ENCODE data around the gene YIPF3.
A peak's percentile ranks its signal among the peaks of the same experiment; 100 is the strongest.
"Not testable (repeated sequence)": the region's sequence is repeated elsewhere in the genome, so short reads cannot be mapped to it uniquely, and the experiment has no call there.

YIPF3 gene

DNA sequence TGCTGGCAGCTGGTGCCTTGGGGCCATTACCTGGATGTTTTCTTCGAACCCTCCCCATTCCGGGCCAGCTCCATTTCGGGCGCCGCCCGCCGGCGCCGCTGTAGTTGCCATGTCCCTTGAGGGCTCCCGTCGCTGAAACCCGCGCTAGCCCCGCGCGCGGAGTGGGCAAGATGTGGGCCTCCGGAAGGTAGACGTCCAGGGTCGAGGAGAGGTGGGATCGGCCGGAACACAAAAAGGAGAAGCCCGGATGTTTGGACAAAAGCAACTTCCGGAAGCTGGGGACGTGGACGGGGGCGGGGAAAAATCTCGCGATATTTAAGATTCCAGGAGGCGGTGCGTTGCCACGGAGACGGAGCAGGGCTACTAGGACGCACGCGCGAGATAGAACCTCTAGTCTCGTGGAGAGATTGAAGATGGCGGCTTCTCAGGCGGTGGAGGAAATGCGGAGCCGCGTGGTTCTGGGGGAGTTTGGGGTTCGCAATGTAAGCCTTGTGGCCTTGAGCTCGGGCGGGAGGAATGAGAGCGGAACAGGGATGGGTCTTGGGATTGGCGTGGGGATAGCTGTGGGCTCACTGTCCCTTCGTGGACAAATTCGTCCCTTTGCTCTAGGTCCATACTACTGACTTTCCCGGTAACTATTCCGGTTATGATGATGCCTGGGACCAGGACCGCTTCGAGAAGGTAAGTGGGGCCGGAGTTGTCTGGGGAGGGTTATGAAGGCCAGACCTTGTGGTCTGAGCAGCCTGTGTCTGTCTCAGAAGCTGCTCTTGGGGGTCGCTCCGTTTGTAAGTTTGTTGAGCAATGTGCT, at the start of gene YIPF3, which contains the start of gene POLR1C:
Gene YIPF3 (minus strand): TSS at position 230 of the 808 bp plus-strand sequence. CDS start 119 bp downstream, at position 111.
Gene POLR1C (plus strand): TSS at position 393 of the 808 bp plus-strand sequence. CDS start 21 bp downstream, at position 414.
- Histone ChIP-seq H3K4me1 (ENCODE audit: insufficient read depth, low read length) (peaks cover 33% of the 10 kb centered on the region), H3K4me3 (ENCODE audit: low read depth in 1 of 2, low read length in 2 of 2) (peak within 1 kb of the TSS; percentile 97 to 98), H3K9me3 (ENCODE audit: low read length) (no peaks in the 10 kb centered on the region), H3K36me3 (ENCODE audit: insufficient read depth, low read length) (peaks cover 63% of the 10 kb centered on the region), H3K27ac (ENCODE audit: low read depth, low read length) (peak within 1 kb of the TSS; percentile 95), H3K27me3 (ENCODE audit: control insufficient read depth in 1 of 2, insufficient read depth in 2 of 2, low read length in 2 of 2) (no peaks in the 10 kb centered on the region), H3K9ac (ENCODE audit: low read length) (peak within 1 kb of the TSS; percentile 98)

DNA sequence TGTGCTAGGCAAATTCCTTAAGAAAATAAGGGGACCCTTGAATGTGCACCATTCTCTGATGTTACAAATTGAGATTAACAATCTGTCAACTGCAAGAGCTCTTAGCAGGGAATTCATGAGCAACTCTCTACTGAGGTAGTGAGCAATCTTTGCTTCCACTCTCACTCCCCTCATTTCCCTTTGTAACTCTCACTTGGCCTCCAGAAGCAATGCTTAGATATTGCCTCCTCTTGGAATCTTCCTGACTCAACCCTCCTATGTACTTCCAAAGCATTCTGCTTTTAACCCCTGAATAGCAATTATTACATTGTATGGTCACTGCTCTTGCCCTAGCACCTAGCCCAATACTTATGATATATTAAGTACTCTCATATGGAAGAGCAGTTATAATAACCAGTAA, 42.6 kb upstream of the YIPF3 start:
- Histone ChIP-seq H3K9ac (ENCODE audit: low read length) (no peak overlapping the region), H3K36me3 (ENCODE audit: insufficient read depth, low read length) (peaks cover 55% of the 10 kb centered on the region), H3K27ac (ENCODE audit: low read depth, low read length) (no peak overlapping the region), H3K4me3 (ENCODE audit: low read depth in 1 of 2, low read length in 2 of 2) (no peak overlapping the region), H3K9me3 (ENCODE audit: low read length) (no peaks in the 10 kb centered on the region), H3K4me1 (ENCODE audit: insufficient read depth, low read length) (no peaks in the 10 kb centered on the region), H3K27me3 (ENCODE audit: control insufficient read depth in 1 of 2, insufficient read depth in 2 of 2, low read length in 2 of 2) (no peaks in the 10 kb centered on the region)

GRCh38 chr6:43557620-43558019, 40.9 kb upstream of the YIPF3 start:
- not testable (repeated sequence) for H3K27me3 ChIP-seq (ENCODE audit: control insufficient read depth in 1 of 2, insufficient read depth in 2 of 2, low read length in 2 of 2); H3K4me1 ChIP-seq (ENCODE audit: insufficient read depth, low read length); H3K4me3 ChIP-seq (ENCODE audit: low read depth in 1 of 2, low read length in 2 of 2); H3K9ac ChIP-seq (ENCODE audit: low read length); H3K27ac ChIP-seq (ENCODE audit: low read depth, low read length); H3K9me3 ChIP-seq (ENCODE audit: low read length)
- H3K36me3 ChIP-seq (ENCODE audit: insufficient read depth, low read length): peaks cover 56% of the 10 kb centered on the region

DNA sequence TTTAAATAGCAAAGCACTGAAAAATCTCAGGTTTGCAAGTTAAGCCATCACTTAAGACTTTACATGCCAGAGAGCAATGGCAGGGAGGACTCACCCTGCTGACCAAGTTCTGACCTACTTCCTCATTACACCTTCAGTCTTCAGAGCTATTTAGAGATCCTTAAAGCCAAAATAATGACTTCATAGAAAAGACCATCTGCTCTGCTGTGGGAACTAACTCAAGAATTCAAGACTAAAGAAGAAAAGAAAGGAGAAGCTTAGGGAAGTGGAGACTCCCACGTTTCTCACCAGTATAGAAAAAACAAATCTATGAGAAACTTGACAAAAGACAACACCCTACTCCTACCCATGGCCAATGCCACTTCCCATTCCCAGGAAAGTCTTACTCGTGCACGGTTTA, 30.5 kb upstream of the YIPF3 start:
- peaks cover 60% of the 10 kb centered on the region for H3K36me3 ChIP-seq (ENCODE audit: insufficient read depth, low read length)

DNA sequence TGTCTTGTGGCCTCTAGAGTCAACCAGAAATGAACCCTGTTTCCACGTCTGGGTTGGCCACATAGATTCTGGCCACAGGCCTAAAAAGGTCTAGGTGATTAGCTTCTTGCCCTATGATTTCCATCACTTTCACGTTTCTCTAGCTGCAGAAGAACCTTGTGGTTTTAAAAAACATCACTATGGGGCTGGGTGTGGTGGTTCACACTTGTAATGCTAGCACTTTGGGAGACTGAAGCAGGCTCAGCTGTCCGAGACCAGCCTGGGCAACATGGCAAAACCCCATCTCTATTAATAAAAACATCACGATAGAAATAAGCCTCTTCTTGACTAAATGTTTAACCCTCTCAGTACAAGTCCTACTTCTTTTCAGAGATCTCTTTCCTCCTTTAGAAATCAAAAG, 27.7 kb upstream of the YIPF3 start:
- H3K36me3 ChIP-seq (ENCODE audit: insufficient read depth, low read length): peaks cover 34% of the 10 kb centered on the region
- H3K27me3 ChIP-seq (ENCODE audit: control insufficient read depth in 1 of 2, insufficient read depth in 2 of 2, low read length in 2 of 2): no peaks in the 10 kb centered on the region
- no peak overlapping the region for H3K27ac ChIP-seq (ENCODE audit: low read depth, low read length)
- H3K4me3 ChIP-seq (ENCODE audit: low read depth in 1 of 2, low read length in 2 of 2): no peak overlapping the region
- no peaks in the 10 kb centered on the region for H3K9me3 ChIP-seq (ENCODE audit: low read length)
- no peaks in the 10 kb centered on the region for H3K4me1 ChIP-seq (ENCODE audit: insufficient read depth, low read length)
- no peak overlapping the region for H3K9ac ChIP-seq (ENCODE audit: low read length)

More for the DNA sequence above, 30.5 kb upstream of the YIPF3 start:
- Histone ChIP-seq H3K9me3 (ENCODE audit: low read length) (no peaks in the 10 kb centered on the region), H3K4me1 (ENCODE audit: insufficient read depth, low read length) (no peaks in the 10 kb centered on the region), H3K27me3 (ENCODE audit: control insufficient read depth in 1 of 2, insufficient read depth in 2 of 2, low read length in 2 of 2) (no peaks in the 10 kb centered on the region), H3K27ac (ENCODE audit: low read depth, low read length) (no peak overlapping the region), H3K9ac (ENCODE audit: low read length) (no peak overlapping the region), H3K4me3 (ENCODE audit: low read depth in 1 of 2, low read length in 2 of 2) (no peak overlapping the region)

- no peaks in the 10 kb centered on the region for H3K27me3 ChIP-seq (ENCODE audit: control insufficient read depth in 1 of 2, insufficient read depth in 2 of 2, low read length in 2 of 2)
- H3K9ac ChIP-seq (ENCODE audit: low read length): no peak overlapping the region
- no peak overlapping the region for H3K4me3 ChIP-seq (ENCODE audit: low read depth in 1 of 2, low read length in 2 of 2)
- H3K9me3 ChIP-seq (ENCODE audit: low read length): no peaks in the 10 kb centered on the region
- H3K36me3 ChIP-seq (ENCODE audit: insufficient read depth, low read length): peaks cover 22% of the 10 kb centered on the region
- H3K4me1 ChIP-seq (ENCODE audit: insufficient read depth, low read length): no peaks in the 10 kb centered on the region
- H3K27ac ChIP-seq (ENCODE audit: low read depth, low read length): no peak overlapping the region
Measured at GRCh38 chr6:43541774-43542471, 25.2 kb upstream of the YIPF3 start.

DNA sequence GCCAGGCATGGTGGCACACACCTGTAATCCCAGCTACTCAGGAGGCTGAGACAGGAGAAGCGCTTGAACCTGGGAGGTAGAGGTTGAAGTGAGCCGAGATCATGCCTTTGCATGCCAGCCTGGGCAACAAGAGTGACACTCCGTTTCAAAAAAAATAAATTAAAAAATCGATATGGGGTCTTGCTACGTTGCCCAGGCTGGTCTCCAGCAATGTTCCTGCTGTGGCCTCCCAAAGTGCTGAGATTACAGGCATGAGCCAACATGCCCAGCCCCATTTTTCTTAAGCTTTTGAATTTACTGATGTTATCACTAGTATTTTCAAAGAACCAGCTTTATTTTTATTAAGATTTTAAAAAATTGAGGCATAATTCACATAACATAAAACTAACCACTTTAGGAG, 23.8 kb upstream of the YIPF3 start:
- Histone ChIP-seq H3K4me1 (ENCODE audit: insufficient read depth, low read length) (no peaks in the 10 kb centered on the region), H3K4me3 (ENCODE audit: low read depth in 1 of 2, low read length in 2 of 2) (no peak overlapping the region), H3K9ac (ENCODE audit: low read length) (no peak overlapping the region), H3K9me3 (ENCODE audit: low read length) (no peaks in the 10 kb centered on the region), H3K36me3 (ENCODE audit: insufficient read depth, low read length) (peaks cover 9% of the 10 kb centered on the region), H3K27me3 (ENCODE audit: control insufficient read depth in 1 of 2, insufficient read depth in 2 of 2, low read length in 2 of 2) (no peaks in the 10 kb centered on the region), H3K27ac (ENCODE audit: low read depth, low read length) (no peak overlapping the region)

GRCh38 chr6:43539409-43539808, 22.7 kb upstream of the YIPF3 start:
- not testable (repeated sequence) for H3K36me3 ChIP-seq (ENCODE audit: insufficient read depth, low read length); H3K27me3 ChIP-seq (ENCODE audit: control insufficient read depth in 1 of 2, insufficient read depth in 2 of 2, low read length in 2 of 2); H3K4me1 ChIP-seq (ENCODE audit: insufficient read depth, low read length); H3K9me3 ChIP-seq (ENCODE audit: low read length); H3K4me3 ChIP-seq (ENCODE audit: low read depth in 1 of 2, low read length in 2 of 2); H3K9ac ChIP-seq (ENCODE audit: low read length); H3K27ac ChIP-seq (ENCODE audit: low read depth, low read length)

DNA sequence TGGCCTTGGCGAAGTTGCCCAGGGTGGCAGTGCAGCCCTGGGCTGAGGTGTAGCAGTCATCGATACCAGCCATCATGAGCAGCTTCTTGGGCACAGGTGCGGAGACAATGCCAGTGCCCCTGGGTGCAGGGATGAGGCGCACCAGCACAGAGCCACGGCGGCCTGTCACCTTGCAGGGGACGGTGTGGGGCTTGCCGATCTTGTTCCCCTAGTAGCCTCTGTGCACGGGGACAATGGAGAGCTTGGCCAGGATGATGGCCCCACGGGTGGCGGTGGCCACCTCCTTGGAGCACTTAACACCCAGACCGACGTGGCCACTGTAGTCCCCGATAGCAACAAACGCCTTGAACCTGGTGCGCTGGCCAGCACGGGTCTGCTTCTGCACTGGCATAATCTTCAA, 22.3 kb upstream of the YIPF3 start:
- H3K27me3 ChIP-seq (ENCODE audit: control insufficient read depth in 1 of 2, insufficient read depth in 2 of 2, low read length in 2 of 2); H3K36me3 ChIP-seq (ENCODE audit: insufficient read depth, low read length); H3K9ac ChIP-seq (ENCODE audit: low read length): not testable (repeated sequence)

DNA sequence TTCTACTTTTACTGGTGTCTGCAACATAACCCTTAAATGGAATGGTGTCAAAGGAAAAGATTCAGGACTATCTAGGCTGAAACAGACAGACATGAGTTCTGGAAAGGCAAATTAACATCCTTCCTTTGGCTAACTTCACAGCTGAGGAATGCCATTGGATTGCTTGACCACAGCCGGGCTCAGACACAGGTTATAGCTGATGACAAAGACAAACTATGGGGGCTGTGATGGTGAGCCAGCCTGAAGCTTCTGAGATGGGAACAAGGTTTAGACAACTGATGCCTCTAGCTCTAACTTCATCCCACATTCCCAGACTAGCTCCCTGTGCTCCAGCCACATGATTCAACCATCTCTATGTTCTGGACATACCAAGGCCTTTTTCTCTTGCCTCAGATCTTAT, 15.5 kb upstream of the YIPF3 start:
- H3K27ac ChIP-seq (ENCODE audit: low read depth, low read length): no peak overlapping the region
- no peak overlapping the region for H3K9ac ChIP-seq (ENCODE audit: low read length)
- no peaks in the 10 kb centered on the region for H3K4me1 ChIP-seq (ENCODE audit: insufficient read depth, low read length)
- peaks cover 54% of the 10 kb centered on the region for H3K36me3 ChIP-seq (ENCODE audit: insufficient read depth, low read length)
- no peaks in the 10 kb centered on the region for H3K27me3 ChIP-seq (ENCODE audit: control insufficient read depth in 1 of 2, insufficient read depth in 2 of 2, low read length in 2 of 2)
- H3K9me3 ChIP-seq (ENCODE audit: low read length): no peaks in the 10 kb centered on the region
- no peak overlapping the region for H3K4me3 ChIP-seq (ENCODE audit: low read depth in 1 of 2, low read length in 2 of 2)

More for the DNA sequence above, 22.3 kb upstream of the YIPF3 start:
- not testable (repeated sequence) for H3K27ac ChIP-seq (ENCODE audit: low read depth, low read length); H3K9me3 ChIP-seq (ENCODE audit: low read length); H3K4me1 ChIP-seq (ENCODE audit: insufficient read depth, low read length); H3K4me3 ChIP-seq (ENCODE audit: low read depth in 1 of 2, low read length in 2 of 2)

- Histone ChIP-seq H3K36me3 (ENCODE audit: insufficient read depth, low read length) (peaks cover 92% of the 10 kb centered on the region), H3K9me3 (ENCODE audit: low read length) (no peaks in the 10 kb centered on the region), H3K27ac (ENCODE audit: low read depth, low read length) (no peak overlapping the region), H3K9ac (ENCODE audit: low read length) (no peak overlapping the region), H3K4me3 (ENCODE audit: low read depth in 1 of 2, low read length in 2 of 2) (no peak overlapping the region), H3K27me3 (ENCODE audit: control insufficient read depth in 1 of 2, insufficient read depth in 2 of 2, low read length in 2 of 2) (no peaks in the 10 kb centered on the region), H3K4me1 (ENCODE audit: insufficient read depth, low read length) (no peaks in the 10 kb centered on the region)
Measured at GRCh38 chr6:43524483-43524961, 7.8 kb upstream of the YIPF3 start.

Data from muscle layer of colon (tissue), 2 donors.